HG02970 (cell line): ENCODE results near the gene PAGR1.

Experiments used
- ATAC-seq: cut with Tn5 transposase; IDR thresholded peaks from one replicate; pipeline ENCODE4 v1.9.1; 2021; ENCODE audit warnings: mild to moderate bottlenecking, moderate library complexity, moderate number of reproducible peaks; ENCODE audit not compliant: unreplicated experiment, low FRiP score

PAGR1 gene

GRCh38 chr16:29834079-29834478 is 18.1 kb downstream of the PAGR1 start:
- no peak for ATAC-seq

- ATAC-seq = no peak
These were observed 20.0 kb downstream of the PAGR1 start for GRCh38 chr16:29835926-29836325.

- no peak for ATAC-seq
These were observed 20.7 kb downstream of the PAGR1 start for GRCh38 chr16:29836623-29837022.

- ATAC-seq = no peak
These were observed 21.9 kb downstream of the PAGR1 start for GRCh38 chr16:29837841-29838240.

- ATAC-seq = no peak
These were observed 23.9 kb downstream of the PAGR1 start for GRCh38 chr16:29839822-29840221.

GRCh38 chr16:29840240-29840639 is 24.3 kb downstream of the PAGR1 start:
- ATAC-seq = no peak

GRCh38 chr16:29841631-29842030 is 25.7 kb downstream of the PAGR1 start:
- no peak for ATAC-seq

GRCh38 chr16:29842732-29843346 is 26.9 kb downstream of the PAGR1 start:
- no peak for ATAC-seq

GRCh38 chr16:29843931-29844330 is 28.0 kb downstream of the PAGR1 start:
- ATAC-seq = no peak

- ATAC-seq = no peak
These were observed 28.8 kb downstream of the PAGR1 start for GRCh38 chr16:29844575-29845331.

GRCh38 chr16:29845656-29846055 is 29.7 kb downstream of the PAGR1 start:
- no peak for ATAC-seq

GRCh38 chr16:29848420-29849297 is 32.7 kb downstream of the PAGR1 start:
- no peak for ATAC-seq

GRCh38 chr16:29849505-29849904 is 33.6 kb downstream of the PAGR1 start:
- no peak for ATAC-seq

GRCh38 chr16:29850998-29851397 is 35.0 kb downstream of the PAGR1 start:
- no peak for ATAC-seq

GRCh38 chr16:29852654-29853053 is 36.7 kb downstream of the PAGR1 start:
- ATAC-seq = no peak

- ATAC-seq = no peak
These were observed 38.7 kb downstream of the PAGR1 start for GRCh38 chr16:29854520-29855100.

GRCh38 chr16:29857133-29857760 is 41.3 kb downstream of the PAGR1 start:
- ATAC-seq = no peak

GRCh38 chr16:29858149-29858849 is 42.3 kb downstream of the PAGR1 start:
- ATAC-seq = no peak

GRCh38 chr16:29858974-29859373 is 43.0 kb downstream of the PAGR1 start:
- no peak for ATAC-seq

GRCh38 chr16:29860218-29860617 is 44.3 kb downstream of the PAGR1 start:
- ATAC-seq = no peak
